ENCODE measurements around the gene COG4.

COG4 gene

DNA sequence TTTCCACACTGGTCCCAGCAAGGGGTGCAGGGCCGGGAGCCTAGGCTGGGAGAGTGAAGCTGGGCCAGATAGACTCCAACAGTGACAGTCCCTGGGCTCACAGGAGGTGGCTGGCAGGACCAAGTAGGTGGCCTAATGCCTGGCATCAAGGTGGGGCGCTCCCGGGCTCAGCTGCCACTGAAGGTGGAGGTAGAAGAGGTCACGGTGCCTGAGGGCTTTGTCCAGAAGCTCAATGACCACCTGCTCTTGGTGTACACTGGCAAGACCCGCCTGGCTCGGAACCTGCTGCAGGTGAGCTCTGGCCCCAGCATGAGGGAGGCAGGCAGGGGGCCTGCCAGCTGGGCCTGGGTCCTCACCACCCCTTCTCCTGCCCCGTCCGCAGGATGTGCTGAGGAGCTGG is 45.2 kb downstream of the COG4 start:
- DNase-seq, result no peak

DNA sequence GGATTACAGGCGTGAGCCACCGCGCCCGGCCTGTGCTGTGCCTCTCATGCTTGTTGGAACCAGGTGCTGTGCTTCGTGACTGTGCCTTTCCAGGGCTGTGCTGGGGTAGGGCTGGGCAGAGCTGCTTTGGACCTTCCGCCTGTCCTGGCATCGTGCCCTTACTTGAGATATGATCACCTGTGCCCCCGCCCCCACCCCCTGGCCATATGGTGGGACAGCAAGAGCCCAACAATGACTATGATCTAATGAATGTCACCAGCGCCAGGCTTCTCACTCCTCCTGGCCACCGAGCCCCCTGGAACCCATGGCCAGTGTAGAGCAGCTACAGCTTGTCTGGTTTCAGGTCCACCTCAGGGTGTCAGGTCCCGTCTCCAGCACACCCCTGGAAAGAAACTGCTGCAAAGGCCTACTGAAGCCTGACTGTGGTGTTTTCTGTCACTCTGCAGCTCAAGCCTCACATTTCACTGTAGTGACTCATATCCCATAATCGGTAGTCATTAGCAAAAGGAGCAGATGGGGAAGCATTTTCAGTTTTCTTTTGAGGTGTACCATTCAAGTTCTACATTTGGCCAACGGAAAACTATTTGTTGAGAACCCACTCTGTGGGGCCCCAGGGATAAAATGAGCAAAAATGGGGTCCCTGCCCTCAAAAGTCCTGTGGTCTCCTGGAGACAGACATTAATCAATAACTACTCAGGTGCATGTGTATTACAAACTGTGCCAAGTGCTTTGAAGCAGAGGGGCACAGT is 46.9 kb downstream of the COG4 start:
- peak; percentile 80 for DNase-seq

DNA sequence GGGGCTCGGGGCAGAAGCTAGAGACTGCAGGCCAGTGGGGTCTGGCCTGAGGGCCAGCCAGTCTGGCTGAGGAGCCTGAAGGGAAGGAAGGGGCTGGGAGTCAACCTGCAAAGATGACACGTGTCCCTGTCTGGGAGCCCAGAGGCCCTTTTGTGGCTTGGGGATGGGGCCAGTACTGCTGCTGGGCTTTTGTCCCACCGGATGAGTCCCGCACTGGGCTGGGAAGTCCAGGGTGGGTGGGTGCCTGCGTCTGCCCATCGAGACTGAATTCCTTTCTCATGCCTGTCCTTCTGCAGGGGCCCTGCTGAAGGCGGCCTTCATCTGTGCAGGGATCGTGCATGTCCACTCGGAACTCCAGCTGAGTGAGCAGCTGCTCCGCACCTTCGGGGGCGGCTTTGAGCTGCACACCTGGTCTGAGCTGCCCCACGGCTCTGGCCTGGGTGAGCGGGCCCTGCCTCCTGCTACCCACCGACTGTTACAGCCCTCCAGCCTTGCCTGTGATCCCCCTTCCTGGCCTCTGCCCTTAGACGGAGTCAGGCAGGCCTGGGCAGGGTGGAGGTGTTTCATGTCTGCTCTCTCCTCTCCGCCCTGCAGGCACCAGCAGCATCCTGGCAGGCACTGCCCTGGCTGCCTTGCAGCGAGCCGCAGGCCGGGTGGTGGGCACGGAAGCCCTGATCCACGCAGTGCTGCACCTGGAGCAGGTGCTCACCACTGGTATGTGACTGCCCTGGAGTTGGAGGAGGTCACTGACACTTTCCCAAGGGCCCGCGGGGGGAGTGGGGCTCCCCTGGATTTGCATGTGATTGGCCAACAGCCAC is 48.1 kb downstream of the COG4 start:
- no peak for DNase-seq

DNA sequence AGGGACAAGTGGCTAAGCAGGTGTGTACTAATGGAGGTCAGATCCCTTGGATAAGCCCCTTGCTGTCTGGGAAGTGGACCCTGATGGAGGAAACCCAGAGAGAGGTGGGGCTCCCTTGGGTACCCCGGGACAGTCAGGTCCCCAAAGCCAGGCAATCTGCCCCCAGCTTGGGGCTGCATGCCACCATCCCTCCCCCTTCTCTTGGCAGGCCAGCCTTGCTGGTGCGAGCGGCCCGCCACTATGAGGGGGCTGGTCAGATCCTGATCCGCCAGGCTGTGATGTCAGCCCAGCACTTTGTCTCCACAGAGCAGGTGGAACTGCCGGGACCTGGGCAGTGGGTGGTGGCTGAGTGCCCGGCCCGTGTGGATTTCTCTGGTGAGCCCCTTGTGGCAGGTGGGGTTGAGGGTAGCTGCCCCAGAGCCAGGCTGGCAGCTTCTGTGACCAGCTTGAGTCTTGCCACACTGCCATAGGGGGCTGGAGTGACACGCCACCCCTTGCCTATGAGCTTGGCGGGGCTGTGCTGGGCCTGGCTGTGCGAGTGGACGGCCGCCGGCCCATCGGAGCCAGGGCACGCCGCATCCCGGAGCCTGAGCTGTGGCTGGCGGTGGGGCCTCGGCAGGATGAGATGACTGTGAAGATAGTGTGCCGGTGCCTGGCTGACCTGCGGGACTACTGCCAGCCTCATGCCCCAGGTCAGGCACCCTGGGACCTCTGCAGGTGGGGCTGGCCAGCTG is 48.9 kb downstream of the COG4 start:
- DNase-seq, result no peak

DNA sequence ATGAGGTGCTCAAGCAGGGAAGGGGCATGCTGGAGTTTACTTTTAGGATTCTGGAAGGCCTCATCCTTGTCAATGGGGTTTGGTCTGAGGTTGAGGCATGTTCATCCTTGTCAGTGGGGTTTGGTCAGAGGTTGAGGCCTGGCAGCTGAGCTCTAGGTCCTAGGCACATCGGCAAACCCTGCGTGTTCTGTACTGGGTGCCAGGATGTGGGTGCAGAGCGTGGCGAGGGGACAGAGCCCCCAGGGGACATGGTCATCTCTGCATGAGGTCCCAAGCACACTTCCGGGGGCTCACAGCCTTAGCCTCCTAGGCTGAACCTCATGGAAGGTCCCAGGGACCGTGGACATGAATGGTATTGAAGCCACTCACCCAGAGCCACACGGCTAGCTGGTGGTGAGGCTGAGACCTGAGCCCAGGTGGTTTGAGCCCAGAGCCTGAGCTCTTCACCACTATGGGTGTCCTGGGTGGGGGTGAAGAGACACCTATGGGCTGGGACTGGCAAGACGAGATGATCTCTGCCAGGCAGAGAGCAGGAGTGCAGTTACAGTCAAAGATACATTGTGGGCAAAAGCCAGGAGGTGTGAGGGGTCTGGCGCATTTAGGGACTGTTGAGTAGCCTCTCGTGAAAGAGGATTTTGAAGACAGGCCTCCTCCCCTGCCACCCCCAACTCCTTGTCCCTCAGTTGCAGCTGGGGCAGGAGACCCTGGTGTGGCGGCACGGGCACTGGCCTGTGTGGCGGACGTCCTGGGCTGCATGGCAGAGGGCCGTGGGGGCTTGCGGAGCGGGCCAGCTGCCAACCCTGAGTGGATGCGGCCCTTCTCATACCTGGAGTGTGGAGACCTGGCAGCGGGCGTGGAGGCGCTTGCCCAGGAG is 49.7 kb downstream of the COG4 start:
- DNase-seq, result no peak

DNA sequence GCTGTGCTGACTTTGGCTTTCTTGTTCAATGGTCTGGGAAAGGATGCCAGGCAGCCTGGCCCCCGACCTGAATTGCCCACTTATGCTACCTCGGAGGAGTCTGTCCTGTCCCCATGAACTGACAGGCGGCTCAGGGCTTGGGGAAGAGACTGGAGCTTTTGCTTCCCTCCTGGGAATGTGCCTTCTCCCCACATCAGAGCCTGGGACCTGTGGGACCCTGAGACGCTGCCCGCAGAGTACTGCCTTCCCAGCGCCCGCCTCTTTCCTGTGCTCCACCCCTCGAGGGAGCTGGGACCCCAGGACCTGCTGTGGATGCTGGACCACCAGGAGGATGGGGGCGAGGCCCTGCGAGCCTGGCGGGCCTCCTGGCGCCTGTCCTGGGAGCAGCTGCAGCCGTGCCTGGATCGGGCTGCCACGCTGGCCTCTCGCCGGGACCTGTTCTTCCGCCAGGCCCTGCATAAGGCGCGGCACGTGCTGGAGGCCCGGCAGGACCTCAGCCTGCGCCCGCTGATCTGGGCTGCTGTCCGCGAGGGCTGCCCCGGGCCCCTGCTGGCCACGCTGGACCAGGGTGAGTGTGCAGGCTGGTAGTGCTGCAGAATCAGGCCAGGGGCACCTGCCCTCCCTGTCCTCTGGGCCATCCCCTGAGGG is 50.4 kb downstream of the COG4 start:
- no peak for DNase-seq

DNA sequence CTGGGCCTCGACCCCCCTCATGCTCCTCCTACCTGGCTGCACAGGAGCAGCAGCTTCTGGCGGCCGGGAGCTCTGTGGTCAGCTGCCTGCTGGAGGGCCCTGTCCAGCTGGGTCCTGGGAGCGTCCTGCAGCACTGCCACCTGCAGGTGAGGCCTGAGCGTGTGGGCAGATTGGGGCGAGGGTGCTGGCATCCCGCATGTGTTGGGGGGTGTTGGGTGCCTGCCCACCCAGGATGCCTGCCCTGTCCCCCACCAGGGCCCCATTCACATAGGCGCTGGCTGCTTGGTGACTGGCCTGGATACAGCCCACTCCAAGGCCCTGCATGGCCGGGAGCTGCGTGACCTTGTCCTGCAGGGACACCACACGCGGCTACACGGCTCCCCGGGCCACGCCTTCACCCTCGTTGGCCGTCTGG is 52.4 kb downstream of the COG4 start:
- DNase-seq, result no peak

DNA sequence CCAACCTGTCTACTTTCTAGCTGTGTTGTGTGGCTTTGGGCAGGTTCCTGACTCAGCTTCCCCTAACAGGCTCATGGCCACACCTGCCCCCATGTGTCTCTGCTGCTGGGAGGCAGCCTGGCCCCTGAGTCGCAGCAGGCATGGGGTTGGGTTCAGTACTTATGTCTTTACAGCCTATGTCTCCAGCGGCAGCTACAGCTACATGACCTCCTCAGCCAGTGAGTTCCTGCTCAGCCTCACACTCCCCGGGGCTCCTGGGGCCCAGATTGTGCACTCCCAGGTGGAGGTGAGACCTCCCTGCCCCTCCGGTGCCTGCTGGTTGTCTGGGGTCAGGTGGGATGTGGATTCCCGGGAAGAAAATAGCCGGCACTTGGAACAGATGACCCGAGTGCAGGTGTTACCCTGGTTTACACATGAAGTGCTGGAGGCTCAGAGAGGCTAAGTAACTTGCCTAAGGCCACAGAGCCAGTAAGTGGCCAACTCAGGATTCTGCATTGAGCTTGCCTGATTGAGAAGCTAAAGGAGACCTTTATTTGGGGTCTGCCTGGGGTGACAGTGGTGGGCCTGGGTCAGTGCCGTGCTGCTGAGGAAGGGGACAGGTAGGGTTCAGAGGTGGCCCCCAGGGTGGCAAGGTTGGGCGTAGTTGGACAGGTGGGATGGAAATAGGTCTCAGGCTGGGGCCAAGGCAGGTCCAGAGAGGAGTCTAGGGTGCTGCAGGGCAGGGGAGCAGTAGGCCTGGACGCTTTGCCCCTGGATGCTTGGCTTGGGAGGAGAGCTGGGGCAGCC is 53.0 kb downstream of the COG4 start:
- DNase-seq, result no peak

DNA sequence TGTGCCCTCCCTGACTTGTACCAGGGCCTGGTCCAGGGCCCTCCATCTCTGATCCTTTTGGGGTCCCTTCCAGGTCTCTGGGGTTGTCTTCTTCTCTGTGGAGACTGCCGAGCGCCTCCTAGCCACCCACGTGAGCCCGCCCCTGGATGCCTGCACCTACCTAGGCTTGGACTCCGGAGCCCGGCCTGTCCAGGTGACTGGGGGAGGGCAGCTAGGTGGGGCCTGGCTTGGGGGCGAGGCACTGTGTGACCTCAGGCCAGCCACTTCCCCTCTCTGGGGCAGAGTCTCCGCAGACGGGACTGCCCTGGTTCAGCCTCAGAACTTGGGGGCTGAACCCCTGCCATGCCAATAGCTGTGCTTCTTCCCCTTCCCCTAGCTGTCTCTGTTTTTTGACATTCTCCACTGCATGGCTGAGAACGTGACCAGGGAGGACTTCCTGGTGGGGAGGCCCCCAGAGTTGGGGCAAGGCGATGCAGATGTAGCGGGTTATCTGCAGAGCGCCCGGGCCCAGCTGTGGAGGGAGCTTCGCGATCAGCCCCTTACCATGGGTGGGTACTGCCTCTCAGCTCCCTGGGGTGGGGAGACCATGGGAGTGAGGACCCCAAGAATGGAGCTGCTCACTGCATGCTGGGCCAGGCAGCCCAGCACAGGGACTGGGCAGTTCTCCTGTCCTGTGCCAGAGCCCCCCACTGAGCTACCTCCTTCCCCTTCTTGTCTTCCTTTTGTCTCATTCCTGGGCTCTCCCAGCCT is 54.4 kb downstream of the COG4 start:
- no peak for DNase-seq

DNA sequence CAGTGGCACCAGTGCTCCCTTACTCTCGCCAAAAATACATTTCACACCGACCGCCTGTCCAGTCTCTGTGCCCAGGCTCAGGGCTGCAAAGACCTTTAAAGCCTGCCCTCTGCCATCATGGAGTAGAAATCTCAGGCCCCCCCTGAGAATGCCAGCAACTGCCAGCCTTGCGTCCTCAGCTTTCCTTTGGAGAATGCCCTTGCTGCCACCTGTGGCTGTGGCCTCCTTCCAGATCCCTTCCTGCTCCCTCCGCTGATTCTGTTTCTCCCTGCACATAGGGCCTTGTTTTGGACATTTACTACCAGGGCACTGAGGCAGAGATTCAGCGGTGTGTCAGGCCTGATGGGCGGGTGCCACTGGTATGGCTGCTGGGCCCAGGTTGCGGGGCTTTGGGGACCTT is 55.7 kb downstream of the COG4 start:
- DNase-seq, result no peak

DNA sequence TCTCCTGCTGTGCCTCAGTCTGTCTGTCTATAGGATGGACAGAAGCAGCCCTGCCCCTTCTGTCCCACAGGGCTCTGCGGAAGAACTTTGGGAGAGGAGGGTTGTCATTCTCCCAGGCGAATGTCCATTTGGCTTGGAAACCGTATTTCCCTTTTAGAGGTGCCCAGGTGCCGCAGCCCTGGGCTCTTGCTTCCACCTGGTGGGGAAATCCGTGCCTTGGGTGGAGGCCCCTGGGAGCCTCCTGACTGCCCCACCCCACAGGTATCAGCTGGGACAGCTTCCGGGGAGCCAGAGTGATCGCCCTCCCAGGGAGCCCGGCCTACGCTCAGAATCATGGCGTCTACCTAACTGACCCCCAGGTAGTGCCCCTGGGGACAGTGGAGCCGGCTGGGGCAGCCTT is 56.2 kb downstream of the COG4 start:
- DNase-seq, result no peak

DNA sequence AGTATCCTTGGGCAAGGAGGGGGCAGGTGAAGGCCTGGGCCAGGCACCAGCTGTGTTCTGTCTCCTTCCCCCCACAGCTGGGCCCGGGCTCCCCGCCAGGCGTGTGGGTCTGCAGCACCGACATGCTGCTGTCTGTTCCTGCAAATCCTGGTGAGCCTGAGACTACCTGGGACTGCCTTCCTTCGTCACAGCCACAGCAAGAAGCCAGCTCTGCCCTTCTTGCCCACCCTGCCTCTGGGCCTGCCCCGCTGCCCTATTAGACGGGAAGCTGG is 56.6 kb downstream of the COG4 start:
- no peak for DNase-seq

DNA sequence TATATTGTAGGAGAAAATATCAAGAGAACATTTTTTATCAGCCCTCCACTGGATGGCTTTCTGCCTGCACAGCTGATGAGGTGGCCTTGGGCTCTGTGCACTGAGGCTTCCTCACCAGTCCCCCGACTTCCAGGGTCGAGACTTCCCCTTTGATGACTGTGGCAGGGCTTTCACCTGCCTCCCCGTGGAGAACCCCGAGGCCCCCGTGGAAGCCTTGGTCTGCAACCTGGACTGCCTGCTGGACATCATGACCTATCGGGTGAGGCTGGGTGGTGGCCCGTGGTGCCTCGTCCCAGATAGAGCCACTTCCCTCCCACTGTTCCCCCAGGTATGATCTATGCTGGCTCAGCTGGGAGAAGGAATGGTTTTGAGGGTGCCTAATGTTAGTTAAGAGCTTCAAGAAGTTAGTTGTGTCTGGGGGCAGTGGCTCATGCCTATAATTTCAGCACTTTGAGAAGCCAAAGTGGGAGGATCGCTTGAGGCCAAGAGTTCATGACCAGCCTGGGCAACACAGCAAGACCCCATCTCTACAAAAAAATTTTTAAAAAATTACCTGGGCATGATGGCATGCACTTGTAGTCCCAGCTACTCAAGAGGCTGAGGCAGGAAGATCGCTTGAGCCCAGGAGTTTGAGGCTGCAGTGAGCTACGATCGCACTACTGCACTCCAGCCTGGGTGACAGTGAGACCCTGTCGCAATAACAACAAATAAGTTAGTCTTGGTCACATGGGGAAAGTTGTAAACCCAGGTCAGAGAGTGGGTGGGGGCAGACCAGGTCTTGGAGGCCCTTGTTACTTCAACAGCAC is 57.2 kb downstream of the COG4 start:
- no peak for DNase-seq

DNA sequence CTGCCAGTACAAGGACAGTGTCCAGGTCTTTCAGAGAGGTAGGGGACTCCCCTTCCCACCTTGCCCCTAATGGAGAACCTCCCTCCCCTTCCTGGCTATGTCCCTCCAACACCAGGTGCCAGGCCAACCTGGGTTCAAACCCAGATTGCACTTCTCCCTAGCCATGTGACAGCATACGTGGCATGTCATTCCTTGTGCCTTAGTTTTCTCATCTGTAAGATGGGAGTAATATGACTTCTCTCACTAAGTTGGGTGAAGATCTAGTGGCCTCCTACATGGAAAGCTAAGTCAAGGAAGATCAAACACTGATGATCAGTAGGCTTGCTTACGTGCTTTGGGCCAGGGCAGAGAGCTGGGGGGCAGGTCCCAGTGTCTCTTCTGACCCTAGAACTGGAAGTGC is 60.1 kb downstream of the COG4 start:
- no peak for DNase-seq

DNA sequence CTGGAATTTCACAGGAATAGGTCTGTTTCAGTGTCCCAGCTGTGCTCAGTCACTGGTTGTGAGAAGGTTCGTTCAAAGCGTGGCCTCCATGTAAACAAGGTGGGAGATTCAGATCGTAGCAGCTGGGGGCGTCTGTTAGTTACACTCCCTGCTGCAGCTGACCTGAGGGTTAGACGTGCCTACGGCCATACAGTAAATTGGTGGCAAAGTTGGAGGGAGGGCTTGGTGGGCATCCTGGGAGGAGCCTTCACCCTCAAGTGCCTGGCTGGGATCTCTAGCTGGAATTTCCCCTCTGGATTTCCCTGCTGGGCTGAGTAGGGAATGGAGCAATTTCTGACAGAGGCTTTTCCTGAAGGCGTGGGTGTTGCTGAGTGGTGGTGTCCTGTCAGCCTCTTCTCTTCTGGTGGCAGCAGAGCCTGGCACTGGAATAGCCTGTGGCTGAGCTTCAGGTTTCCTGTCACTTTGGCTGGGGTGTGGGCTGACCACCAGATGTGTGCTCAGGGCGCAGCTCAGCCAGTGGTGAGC is 62.6 kb downstream of the COG4 start:
- no peak for DNase-seq

DNA sequence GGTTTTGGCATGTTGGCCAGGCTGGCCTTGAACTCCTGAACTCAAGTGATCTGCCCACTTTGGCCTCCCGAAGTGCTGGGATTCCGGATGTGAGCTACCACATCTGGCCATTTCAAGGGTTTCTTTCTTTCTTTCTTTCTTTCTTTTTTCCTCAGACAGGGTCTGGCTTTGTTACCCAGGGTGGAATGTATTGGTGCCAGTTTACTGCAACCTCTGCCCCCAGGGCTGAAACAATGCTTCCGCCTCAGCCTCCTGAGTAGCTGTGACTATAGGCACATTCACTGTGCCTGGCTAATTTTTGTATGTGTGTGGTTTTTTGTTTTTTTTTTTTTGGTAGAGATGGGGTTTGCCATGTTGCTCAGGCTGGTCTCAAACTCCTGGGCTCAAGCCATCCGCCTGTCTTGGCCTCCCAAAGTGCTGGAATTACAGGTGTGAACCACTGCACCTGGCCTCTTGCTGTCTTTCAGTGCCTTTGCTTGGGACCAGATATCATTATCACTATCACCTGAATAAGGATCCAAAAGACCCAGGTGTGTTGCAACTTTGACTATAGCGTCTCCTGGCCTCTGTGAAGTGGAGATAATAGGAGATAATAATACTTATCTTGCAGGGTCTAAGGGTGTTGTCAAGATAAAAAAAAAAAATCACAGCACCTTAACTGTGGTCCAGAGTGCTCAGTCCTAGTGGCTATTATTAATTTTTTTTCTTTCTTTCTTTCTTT is 65.7 kb downstream of the COG4 start:
- DNase-seq, result no peak

DNA sequence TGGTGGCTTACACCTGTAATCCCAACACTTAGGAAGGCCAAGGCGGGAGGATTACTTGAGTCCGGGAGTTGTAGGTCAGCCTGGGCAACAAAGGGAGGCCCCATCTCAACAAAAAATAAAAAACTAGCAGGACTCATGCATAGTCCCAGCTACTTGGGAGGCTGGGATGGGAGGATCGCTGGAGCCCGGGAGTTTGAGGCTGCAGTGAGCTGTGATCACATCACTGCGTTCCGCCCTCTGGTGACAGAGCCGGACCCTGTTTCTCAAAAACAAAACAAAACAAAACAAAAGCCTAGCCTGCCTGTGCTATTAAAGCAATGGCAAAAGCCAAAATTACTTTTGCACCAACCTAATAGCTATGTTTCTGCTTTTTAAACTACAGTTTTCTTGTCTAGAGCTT is 67.4 kb downstream of the COG4 start:
- no peak for DNase-seq

DNA sequence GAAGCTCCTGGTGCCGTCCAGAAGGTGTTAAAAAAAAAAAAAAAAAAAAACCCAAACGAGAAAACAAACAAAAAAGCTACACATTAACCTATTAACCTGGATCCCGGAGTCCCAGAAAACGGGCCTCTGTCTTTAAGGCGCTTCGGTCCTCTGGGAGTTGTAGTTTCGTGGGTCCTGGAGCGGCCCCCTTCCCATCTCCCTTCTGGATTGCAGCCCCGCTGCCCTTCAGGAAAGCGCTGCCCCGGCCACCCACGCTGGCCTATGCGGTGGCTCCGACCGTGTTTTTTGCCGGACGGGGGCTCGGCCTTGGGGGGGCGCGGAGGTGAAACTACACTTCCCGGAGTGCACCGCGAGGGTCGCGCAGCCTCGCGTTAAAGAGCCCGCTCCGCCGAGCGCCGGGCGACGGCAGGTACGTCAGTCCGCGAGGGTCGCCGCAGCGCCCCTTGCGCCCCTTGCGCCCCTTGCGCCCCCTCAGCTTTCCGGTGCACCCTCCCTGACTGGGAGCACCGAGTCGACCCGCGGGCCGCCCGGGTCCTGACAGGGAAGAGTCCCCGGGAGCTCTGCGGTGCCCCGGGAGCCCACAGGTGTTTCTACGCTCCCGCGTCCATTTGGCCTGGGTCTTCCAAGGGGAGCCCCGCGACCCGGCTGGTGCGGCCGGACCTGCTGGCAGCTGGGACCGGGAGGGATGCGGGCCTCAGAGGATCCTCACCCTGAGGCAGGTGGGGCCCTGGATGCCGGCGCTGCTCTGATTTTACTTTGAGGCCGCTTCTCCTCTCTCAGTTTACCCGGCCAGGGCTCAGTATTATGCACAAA is 68.9 kb downstream of the COG4 start, which contains the start of gene FCSK:
TSS of gene FCSK (plus strand) at position 374 of the 813 bp plus-strand sequence. CDS start 8,596 bp downstream, outside the sequence.
- peak; percentile 64 for DNase-seq

Data from fibroblast of skin of right biceps (primary cell).